HepG2 (cell line): ENCODE results near the gene VEZF1. TPM values are rescaled to one million over a fixed set of nuclear protein-coding genes. Genes with fewer than 3 reads are reported as not detected.
A peak's percentile ranks its signal among the peaks of the same experiment; 100 is the strongest.

ENCODE experiments used
- CAMTA2 ChIP-seq: sonication (generic); formaldehyde crosslinking; IDR thresholded peaks from 2 replicates; pipeline ENCODE4 v1.4.0; 2020; ENCODE audit warnings: mild to moderate bottlenecking, missing genetic modification reagents, borderline replicate concordance
- HOXA5 ChIP-seq: sonication (generic); formaldehyde crosslinking; IDR thresholded peaks from 2 replicates; pipeline ENCODE4 v1.4.0; 2020; ENCODE audit warnings: missing genetic modification reagents
- MBNL3 ChIP-seq: fragments of 250-450 bp; sonication (Bioruptor Pico); conservative IDR thresholded peaks from 2 replicates; pipeline ENCODE4 v1.8.0; 2022; ENCODE audit warnings: mild to moderate bottlenecking, inconsistent platforms
- NONO ChIP-seq, 2 experiments: fragments of 450-650 bp in 1 of 2; sonication (generic) in 1 of 2; formaldehyde crosslinking in 1 of 2; IDR thresholded peaks in 1 of 2; conservative IDR thresholded peaks in 1 of 2; 2 replicates each; pipeline versions ENCODE4 v1.6.1 to v1.8.0; 2017 to 2022; ENCODE audit warnings: mild to moderate bottlenecking in 1 of 2, missing genetic modification reagents in 1 of 2, moderate library complexity in 1 of 2
- SNAI1 ChIP-seq: sonication (generic); formaldehyde crosslinking; IDR thresholded peaks from 2 replicates; pipeline ENCODE4 v1.5.0; 2020; ENCODE audit warnings: mild to moderate bottlenecking, missing genetic modification reagents, borderline replicate concordance
- SRY ChIP-seq: sonication (generic); formaldehyde crosslinking; IDR thresholded peaks from 2 replicates; pipeline ENCODE4 v1.8.0; 2022; ENCODE audit warnings: mild to moderate bottlenecking, missing genetic modification reagents
- ZNF367 ChIP-seq: sonication (generic); formaldehyde crosslinking; IDR thresholded peaks from 2 replicates; pipeline ENCODE4 v1.4.0; 2020; ENCODE audit warnings: missing genetic modification reagents, borderline replicate concordance
- ZNF547 ChIP-seq: sonication (generic); formaldehyde crosslinking; IDR thresholded peaks from 2 replicates; pipeline ENCODE4 v1.5.1; 2020; ENCODE audit warnings: mild to moderate bottlenecking, missing genetic modification reagents
- ZNF737 ChIP-seq: sonication (generic); formaldehyde crosslinking; IDR thresholded peaks from 2 replicates; pipeline ENCODE4 v1.5.0; 2020; ENCODE audit warnings: missing genetic modification reagents, mild to moderate bottlenecking, borderline replicate concordance
- polyA plus RNA-seq, 8 experiments: library from polyadenylated mRNA; depleted of rRNA in 3 of 8; stranded (reverse) in 7 of 8; unstranded in 1 of 8; fragments of >200 nt; fragmentation: Illumina TruSeq in 4 of 8; extraction: Trizol in 4 of 8; gene quantifications; 2 replicates each; pipeline versions ENCODE4 v1.2.1 to v1.2.3, GENCODE V29; 2011 to 2016; ENCODE audit warnings: low read depth in 4 of 8, missing spikeins in 1 of 8, mixed read lengths in 1 of 8; ENCODE audit not compliant: insufficient read depth in 1 of 8
- total RNA-seq, 5 experiments: library from RNA; depleted of rRNA; stranded (reverse); fragments of >200 nt; fragmentation: Illumina TruSeq; extraction: Trizol; gene quantifications; 2 replicates each; pipeline ENCODE4 v1.2.3, GENCODE V29; 2016; ENCODE audit warnings: low read depth in 1 of 5
- TF ChIP-seq, protein P1 (sequence below): sonication (generic); formaldehyde crosslinking; IDR thresholded peaks from 2 replicates; pipeline ENCODE4 v1.9.0; 2021; ENCODE audit warnings: missing genetic modification reagents, borderline replicate concordance
- TF ChIP-seq, protein P2 (sequence below): sonication (generic); formaldehyde crosslinking; conservative IDR thresholded peaks from 2 replicates; pipeline ENCODE4 v1.8.1; 2023; ENCODE audit warnings: missing genetic modification reagents
- TF ChIP-seq, protein P3 (sequence below): IDR thresholded peaks from 2 replicates; pipeline ENCODE4 v1.6.1; 2016; ENCODE audit warnings: mild to moderate bottlenecking, missing biosample characterization, missing genetic modification reagents
- TF ChIP-seq, protein P4 (sequence below): sonication (generic); formaldehyde crosslinking; IDR thresholded peaks from 2 replicates; pipeline ENCODE4 v1.5.1; 2020; ENCODE audit warnings: mild to moderate bottlenecking, missing genetic modification reagents, moderate library complexity
- TF ChIP-seq, protein P5 (sequence below): sonication (generic); formaldehyde crosslinking; IDR thresholded peaks from 2 replicates; pipeline ENCODE4 v1.5.1; 2020; ENCODE audit warnings: missing genetic modification reagents, mild to moderate bottlenecking, borderline replicate concordance
- TF ChIP-seq, protein P6 (sequence below): sonication (generic); formaldehyde crosslinking; IDR thresholded peaks from 2 replicates; pipeline ENCODE4 v1.4.0; 2020; ENCODE audit warnings: mild to moderate bottlenecking, missing genetic modification reagents

The VEZF1 gene
- total and polyA plus RNA-seq, 2 of the 13 experiments (the other 11 are each of a cell fraction or from before 2014, with no cell fraction given) = 45.9 to 49.7 TPM

DNA sequence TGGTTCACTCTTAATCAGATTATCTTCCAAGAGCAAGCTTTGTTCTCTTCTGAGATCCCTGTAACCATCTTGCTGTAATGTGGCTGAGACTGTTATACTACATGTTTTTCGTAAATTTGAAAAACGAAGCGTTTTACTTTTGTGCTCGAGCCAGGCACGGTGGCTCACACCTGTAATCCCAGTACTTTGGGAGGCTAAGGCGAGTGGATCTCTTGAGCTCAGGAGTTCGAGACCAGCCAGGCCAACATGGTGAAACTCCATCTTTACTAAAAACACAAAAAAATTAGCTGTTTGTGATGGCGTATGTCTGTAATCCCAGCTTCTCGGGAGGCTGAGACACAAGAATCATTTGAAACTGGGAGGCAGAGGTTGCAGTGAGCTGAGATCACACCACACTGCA, 40.7 kb downstream of the VEZF1 start (continued):
- TF ChIP-seq, protein P1, sequence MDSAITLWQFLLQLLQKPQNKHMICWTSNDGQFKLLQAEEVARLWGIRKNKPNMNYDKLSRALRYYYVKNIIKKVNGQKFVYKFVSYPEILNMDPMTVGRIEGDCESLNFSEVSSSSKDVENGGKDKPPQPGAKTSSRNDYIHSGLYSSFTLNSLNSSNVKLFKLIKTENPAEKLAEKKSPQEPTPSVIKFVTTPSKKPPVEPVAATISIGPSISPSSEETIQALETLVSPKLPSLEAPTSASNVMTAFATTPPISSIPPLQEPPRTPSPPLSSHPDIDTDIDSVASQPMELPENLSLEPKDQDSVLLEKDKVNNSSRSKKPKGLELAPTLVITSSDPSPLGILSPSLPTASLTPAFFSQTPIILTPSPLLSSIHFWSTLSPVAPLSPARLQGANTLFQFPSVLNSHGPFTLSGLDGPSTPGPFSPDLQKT (CRISPR knock-in tag) = no peak
- TF ChIP-seq CAMTA2 (CRISPR knock-in tag) (no peak), ZNF547 (no peak), ZNF367 (CRISPR knock-in tag) (no peak), SNAI1 (CRISPR knock-in tag) (no peak), HOXA5 (CRISPR knock-in tag) (0 out of 2 replicates have a peak, but pooled peaks have one; percentile 36), ZNF737 (CRISPR knock-in tag) (no peak), NONO (IDR thresholded peaks at IDR 0.05) (no peak), NONO (CRISPR knock-in tag; conservative IDR thresholded peaks at IDR 0.05) (no peak), SRY (CRISPR knock-in tag) (no peak), MBNL3 (no peak)
- TF ChIP-seq, protein P2, sequence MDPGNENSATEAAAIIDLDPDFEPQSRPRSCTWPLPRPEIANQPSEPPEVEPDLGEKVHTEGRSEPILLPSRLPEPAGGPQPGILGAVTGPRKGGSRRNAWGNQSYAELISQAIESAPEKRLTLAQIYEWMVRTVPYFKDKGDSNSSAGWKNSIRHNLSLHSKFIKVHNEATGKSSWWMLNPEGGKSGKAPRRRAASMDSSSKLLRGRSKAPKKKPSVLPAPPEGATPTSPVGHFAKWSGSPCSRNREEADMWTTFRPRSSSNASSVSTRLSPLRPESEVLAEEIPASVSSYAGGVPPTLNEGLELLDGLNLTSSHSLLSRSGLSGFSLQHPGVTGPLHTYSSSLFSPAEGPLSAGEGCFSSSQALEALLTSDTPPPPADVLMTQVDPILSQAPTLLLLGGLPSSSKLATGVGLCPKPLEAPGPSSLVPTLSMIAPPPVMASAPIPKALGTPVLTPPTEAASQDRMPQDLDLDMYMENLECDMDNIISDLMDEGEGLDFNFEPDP (CRISPR knock-in tag) = no peak
- TF ChIP-seq, protein P3, sequence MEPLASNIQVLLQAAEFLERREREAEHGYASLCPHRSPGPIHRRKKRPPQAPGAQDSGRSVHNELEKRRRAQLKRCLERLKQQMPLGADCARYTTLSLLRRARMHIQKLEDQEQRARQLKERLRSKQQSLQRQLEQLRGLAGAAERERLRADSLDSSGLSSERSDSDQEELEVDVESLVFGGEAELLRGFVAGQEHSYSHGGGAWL (CRISPR knock-in tag) = no peak
- TF ChIP-seq, protein P4, sequence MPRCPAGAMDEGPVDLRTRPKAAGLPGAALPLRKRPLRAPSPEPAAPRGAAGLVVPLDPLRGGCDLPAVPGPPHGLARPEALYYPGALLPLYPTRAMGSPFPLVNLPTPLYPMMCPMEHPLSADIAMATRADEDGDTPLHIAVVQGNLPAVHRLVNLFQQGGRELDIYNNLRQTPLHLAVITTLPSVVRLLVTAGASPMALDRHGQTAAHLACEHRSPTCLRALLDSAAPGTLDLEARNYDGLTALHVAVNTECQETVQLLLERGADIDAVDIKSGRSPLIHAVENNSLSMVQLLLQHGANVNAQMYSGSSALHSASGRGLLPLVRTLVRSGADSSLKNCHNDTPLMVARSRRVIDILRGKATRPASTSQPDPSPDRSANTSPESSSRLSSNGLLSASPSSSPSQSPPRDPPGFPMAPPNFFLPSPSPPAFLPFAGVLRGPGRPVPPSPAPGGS (CRISPR knock-in tag) = no peak
- TF ChIP-seq, protein P5, sequence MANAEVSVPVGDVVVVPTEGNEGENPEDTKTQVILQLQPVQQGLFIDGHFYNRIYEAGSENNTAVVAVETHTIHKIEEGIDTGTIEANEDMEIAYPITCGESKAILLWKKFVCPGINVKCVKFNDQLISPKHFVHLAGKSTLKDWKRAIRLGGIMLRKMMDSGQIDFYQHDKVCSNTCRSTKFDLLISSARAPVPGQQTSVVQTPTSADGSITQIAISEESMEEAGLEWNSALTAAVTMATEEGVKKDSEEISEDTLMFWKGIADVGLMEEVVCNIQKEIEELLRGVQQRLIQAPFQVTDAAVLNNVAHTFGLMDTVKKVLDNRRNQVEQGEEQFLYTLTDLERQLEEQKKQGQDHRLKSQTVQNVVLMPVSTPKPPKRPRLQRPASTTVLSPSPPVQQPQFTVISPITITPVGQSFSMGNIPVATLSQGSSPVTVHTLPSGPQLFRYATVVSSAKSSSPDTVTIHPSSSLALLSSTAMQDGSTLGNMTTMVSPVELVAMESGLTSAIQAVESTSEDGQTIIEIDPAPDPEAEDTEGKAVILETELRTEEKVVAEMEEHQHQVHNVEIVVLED (CRISPR knock-in tag) = no peak
- TF ChIP-seq, protein P6, sequence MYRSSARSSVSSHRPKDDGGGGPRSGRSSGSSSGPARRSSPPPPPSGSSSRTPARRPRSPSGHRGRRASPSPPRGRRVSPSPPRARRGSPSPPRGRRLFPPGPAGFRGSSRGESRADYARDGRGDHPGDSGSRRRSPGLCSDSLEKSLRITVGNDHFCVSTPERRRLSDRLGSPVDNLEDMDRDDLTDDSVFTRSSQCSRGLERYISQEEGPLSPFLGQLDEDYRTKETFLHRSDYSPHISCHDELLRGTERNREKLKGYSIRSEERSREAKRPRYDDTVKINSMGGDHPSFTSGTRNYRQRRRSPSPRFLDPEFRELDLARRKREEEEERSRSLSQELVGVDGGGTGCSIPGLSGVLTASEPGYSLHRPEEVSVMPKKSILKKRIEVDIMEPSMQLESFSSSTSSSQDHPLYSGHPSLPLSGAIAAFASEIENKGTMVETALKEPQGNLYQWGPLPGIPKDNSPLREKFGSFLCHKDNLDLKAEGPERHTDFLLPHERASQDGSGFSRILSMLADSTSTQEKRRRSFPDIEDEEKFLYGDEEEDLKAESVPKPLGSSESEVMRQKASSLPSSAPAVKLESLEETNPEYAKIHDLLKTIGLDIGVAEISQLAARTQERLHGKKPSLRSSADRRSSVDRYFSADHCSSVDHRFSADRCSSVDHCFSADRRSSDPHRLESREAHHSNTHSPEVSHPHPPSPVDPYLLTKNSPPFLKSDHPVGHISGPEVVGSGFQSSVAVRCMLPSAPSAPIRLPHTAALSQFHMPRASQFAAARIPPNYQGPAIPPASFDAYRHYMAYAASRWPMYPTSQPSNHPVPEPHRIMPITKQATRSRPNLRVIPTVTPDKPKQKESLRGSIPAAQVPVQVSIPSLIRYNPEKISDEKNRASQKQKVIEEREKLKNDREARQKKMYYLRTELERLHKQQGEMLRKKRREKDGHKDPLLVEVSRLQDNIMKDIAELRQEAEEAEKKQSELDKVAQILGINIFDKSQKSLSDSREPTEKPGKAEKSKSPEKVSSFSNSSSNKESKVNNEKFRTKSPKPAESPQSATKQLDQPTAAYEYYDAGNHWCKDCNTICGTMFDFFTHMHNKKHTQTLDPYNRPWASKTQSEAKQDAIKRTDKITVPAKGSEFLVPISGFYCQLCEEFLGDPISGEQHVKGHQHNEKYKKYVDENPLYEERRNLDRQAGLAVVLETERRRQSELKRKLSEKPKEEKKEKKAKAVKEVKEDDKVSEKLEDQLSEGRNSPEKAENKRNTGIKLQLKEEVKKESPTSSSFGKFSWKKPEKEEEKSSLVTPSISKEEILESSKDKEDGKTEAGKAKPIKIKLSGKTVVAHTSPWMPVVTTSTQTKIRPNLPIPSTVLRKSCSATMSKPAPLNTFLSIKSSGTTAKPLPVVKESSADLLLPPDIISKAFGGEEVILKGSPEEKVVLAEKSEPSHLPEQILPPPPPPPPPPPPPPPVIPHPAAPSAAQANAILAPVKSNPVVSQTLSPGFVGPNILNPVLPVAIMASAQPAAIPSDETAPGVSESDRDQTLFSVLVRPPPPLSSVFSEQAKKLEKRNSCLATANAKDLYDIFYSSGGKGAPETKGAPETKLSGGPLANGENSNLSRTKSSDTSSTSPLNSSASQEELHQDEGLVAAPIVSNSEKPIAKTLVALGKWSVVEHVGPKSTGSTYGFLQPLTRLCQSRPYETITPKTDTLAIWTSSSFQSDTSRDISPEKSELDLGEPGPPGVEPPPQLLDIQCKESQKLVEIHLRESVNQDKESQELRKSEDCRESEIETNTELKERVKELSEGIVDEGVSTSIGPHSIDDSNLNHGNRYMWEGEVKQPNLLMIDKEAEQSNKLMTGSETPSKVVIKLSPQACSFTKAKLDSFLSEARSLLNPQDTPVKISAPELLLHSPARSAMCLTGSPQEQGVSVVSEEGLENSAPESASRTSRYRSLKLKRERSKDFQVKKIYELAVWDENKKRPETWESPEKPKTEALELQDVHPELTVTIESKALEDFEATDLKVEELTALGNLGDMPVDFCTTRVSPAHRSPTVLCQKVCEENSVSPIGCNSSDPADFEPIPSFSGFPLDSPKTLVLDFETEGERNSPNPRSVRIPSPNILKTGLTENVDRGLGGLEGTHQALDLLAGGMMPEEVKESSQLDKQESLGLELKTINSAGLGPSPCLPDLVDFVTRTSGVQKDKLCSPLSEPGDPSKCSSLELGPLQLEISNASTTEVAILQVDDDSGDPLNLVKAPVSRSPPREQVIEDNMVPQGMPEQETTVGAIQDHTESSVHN (CRISPR knock-in tag) = no peak
